HEK293 (cell line): ENCODE measurements around the gene PRKCZ.

Source experiments
- CTCF ChIA-PET: fragments of 350-600 bp; formaldehyde crosslinking; extraction: SDS; loops from one replicate; lab custom pipeline; 2021; ENCODE audit warnings: antibody characterized with exemption; lab: Yijun Ruan, JAX
- POLR2A ChIA-PET: fragments of 300-600 bp; formaldehyde crosslinking; extraction: SDS; loops from one replicate; lab custom pipeline; 2020; ENCODE audit warnings: antibody characterized with exemption, inconsistent platforms; lab: Yijun Ruan, JAX
- H3K27ac ChIP-seq: fragments of 200-500 bp; sonication (Bioruptor generic); 2 replicates; pipeline ENCODE4 v1.5.1; 2014; ENCODE audit warnings: low read depth, low read length, control low read depth, inconsistent platforms; ENCODE audit errors: extremely low read depth
- H3K36me3 ChIP-seq, 2 experiments: fragments of 200-500 bp in 1 of 2; sonication (Bioruptor generic) in 1 of 2; 1 replicate in 1 of 2; 2 replicates in 1 of 2; pipeline ENCODE4 v1.5.1; 2014 to 2017; ENCODE audit warnings: inconsistent platforms in 2 of 2, low read length in 2 of 2; ENCODE audit not compliant: control insufficient read depth in 2 of 2, insufficient read depth in 1 of 2
- H3K4me1 ChIP-seq: fragments of 200-500 bp; sonication (Bioruptor generic); 2 replicates; pipeline ENCODE4 v1.5.1; 2014; ENCODE audit warnings: mild to moderate bottlenecking, low read length, inconsistent platforms; ENCODE audit not compliant: control insufficient read depth, insufficient read depth
- H3K4me3 ChIP-seq: 2 replicates; pipeline ENCODE4 v1.5.1; 2011; ENCODE audit warnings: low read depth, mild to moderate bottlenecking, control low read depth, low read length, moderate library complexity
- H3K9me3 ChIP-seq: fragments of 200-500 bp; sonication (Bioruptor generic); 2 replicates; pipeline ENCODE4 v1.5.1; 2014; ENCODE audit warnings: low read depth, low read length, inconsistent platforms; ENCODE audit not compliant: control insufficient read depth, insufficient read depth
- GFI1B ChIP-seq: fragments of 450-650 bp; formaldehyde crosslinking; IDR thresholded peaks from 2 replicates; pipeline ENCODE4 v1.5.1; 2016; ENCODE audit warnings: missing biosample characterization, missing genetic modification characterization
- GLI2 ChIP-seq: fragments of 450-650 bp; formaldehyde crosslinking; IDR thresholded peaks from 2 replicates; pipeline ENCODE4; 2017; ENCODE audit warnings: missing biosample characterization, missing genetic modification characterization, low read depth, borderline replicate concordance
- KLF1 ChIP-seq: fragments of 450-650 bp; formaldehyde crosslinking; IDR thresholded peaks from 2 replicates; pipeline ENCODE4 v1.5.1; 2016; ENCODE audit warnings: missing biosample characterization, missing genetic modification characterization
- KLF7 ChIP-seq: fragments of 450-650 bp; formaldehyde crosslinking; IDR thresholded peaks from 2 replicates; pipeline ENCODE4 v1.5.1; 2016; ENCODE audit warnings: missing biosample characterization, missing genetic modification characterization, borderline replicate concordance
- OSR2 ChIP-seq: fragments of 450-650 bp; formaldehyde crosslinking; IDR thresholded peaks from 2 replicates; pipeline ENCODE4 v1.5.1; 2016; ENCODE audit warnings: missing biosample characterization, missing genetic modification characterization
- ZIC2 ChIP-seq: fragments of 450-650 bp; formaldehyde crosslinking; IDR thresholded peaks from 2 replicates; pipeline ENCODE4 v1.5.1; 2016; ENCODE audit warnings: missing biosample characterization, missing genetic modification characterization
- ZNF112 ChIP-seq: fragments of 450-650 bp; formaldehyde crosslinking; IDR thresholded peaks from 2 replicates; pipeline ENCODE4 v1.5.0; 2017; ENCODE audit warnings: missing biosample characterization, missing genetic modification characterization
- ZNF146 ChIP-seq: fragments of 450-650 bp; formaldehyde crosslinking; IDR thresholded peaks from 2 replicates; pipeline ENCODE4 v1.5.1; 2016; ENCODE audit warnings: missing biosample characterization, missing genetic modification characterization
- ZNF202 ChIP-seq: fragments of 450-650 bp; formaldehyde crosslinking; IDR thresholded peaks from 2 replicates; pipeline ENCODE4 v1.5.1; 2016; ENCODE audit warnings: missing biosample characterization, missing genetic modification characterization, borderline replicate concordance
- ZNF274 ChIP-seq, 2 experiments: fragments of 200-500 bp in 1 of 2; fragments of 450-650 bp in 1 of 2; sonication (Bioruptor generic) in 1 of 2; formaldehyde crosslinking in 1 of 2; IDR thresholded peaks; 2 replicates each; pipeline versions ENCODE4 v1.5.1 to v1.6.1; 2014 to 2016; ENCODE audit warnings: borderline replicate concordance in 1 of 2, inconsistent platforms in 1 of 2, low read length in 1 of 2, missing biosample characterization in 1 of 2, missing genetic modification characterization in 1 of 2
- ZNF473 ChIP-seq: fragments of 450-650 bp; formaldehyde crosslinking; IDR thresholded peaks from 2 replicates; pipeline ENCODE4 v1.5.1; 2017; ENCODE audit warnings: missing biosample characterization, missing genetic modification characterization
- ZNF585B ChIP-seq: fragments of 450-650 bp; formaldehyde crosslinking; IDR thresholded peaks from 2 replicates; pipeline ENCODE4 v1.5.1; 2016; ENCODE audit warnings: missing biosample characterization, missing genetic modification characterization
- ZNF785 ChIP-seq: fragments of 450-650 bp; formaldehyde crosslinking; IDR thresholded peaks from 2 replicates; pipeline ENCODE4 v1.5.1; 2016; ENCODE audit warnings: missing biosample characterization, missing genetic modification characterization
- ZSCAN16 ChIP-seq: fragments of 450-650 bp; formaldehyde crosslinking; IDR thresholded peaks from 2 replicates; pipeline ENCODE4 v1.5.1; 2016; ENCODE audit warnings: missing biosample characterization, missing genetic modification characterization
- TF ChIP-seq, protein P1 (sequence below): fragments of 450-650 bp; formaldehyde crosslinking; IDR thresholded peaks from 2 replicates; pipeline ENCODE4 v1.5.1; 2016; ENCODE audit warnings: missing biosample characterization, missing genetic modification characterization
- TF ChIP-seq, protein P2 (sequence below): fragments of 450-650 bp; formaldehyde crosslinking; IDR thresholded peaks from 2 replicates; pipeline ENCODE4 v1.5.1; 2016; ENCODE audit warnings: missing biosample characterization, missing genetic modification characterization
- TF ChIP-seq, protein P3 (sequence below): fragments of 450-650 bp; formaldehyde crosslinking; IDR thresholded peaks from 2 replicates; pipeline ENCODE4 v1.5.1; 2016; ENCODE audit warnings: missing biosample characterization, missing genetic modification characterization
- TF ChIP-seq, protein P4 (sequence below): fragments of 450-650 bp; formaldehyde crosslinking; IDR thresholded peaks from 2 replicates; pipeline ENCODE4 v1.5.1; 2016; ENCODE audit warnings: missing biosample characterization, missing genetic modification characterization
- TF ChIP-seq, protein P5 (sequence below): fragments of 450-650 bp; formaldehyde crosslinking; IDR thresholded peaks from 2 replicates; pipeline ENCODE4 v1.5.1; 2016; ENCODE audit warnings: missing biosample characterization, missing genetic modification characterization, borderline replicate concordance

Gene PRKCZ

DNA sequence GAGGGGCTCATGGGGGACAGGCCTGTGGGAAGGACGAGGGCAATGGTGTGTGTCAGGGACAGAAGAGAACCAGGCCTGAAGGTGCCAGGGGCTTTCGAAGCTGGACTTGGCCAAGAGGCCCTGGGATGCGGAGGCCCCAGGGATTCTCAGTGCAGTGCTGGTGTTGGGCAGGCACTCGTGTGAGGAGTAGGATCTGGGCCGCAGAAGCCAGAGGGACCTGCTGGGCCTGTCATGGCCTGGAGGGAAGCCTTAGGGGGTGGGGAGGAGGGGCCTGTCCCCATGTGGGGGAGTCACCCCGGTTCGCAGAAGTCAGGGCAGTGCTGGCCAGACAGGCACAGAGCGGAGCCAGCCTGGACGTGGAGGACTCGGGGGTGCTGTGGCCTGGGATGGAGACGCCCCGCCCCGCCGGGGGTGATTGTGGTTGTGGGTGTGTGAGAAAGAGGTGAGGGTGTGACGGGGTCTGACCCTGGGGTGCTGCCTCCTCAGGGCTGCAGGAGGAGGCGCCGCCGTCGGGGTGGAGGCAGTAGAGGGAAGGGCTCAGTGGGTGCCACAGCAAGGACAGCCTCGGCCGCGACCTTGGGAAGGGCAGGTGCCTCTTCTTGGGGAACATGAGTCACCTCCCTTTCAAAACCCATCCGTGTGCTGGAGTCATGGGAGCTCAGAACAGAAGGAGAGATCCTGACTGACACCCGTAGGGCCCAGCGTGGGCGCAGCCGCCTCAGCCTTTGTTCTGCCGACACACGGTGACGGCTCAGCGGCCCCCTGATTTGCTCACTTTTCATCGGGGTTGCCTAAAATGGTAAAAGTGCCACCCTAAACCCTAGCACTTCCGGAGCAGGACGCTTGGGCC lies 110.5 kb downstream of the PRKCZ start (continued):
- TF ChIP-seq, protein P1, sequence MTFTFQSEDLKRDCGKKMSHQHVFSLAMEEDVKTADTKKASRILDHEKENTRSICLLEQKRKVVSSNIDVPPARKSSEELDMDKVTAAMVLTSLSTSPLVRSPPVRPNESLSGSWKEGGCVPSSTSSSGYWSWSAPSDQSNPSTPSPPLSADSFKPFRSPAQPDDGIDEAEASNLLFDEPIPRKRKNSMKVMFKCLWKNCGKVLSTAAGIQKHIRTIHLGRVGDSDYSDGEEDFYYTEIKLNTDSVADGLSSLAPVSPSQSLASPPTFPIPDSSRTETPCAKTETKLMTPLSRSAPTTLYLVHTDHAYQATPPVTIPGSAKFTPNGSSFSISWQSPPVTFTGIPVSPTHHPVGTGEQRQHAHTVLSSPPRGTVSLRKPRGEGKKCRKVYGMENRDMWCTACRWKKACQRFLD = no peak
- no peak for TF ChIP-seq OSR2
- TF ChIP-seq ZNF112 = no peak
- no peak for TF ChIP-seq GFI1B (tag by site-specific recombination)
- TF ChIP-seq, protein P2, sequence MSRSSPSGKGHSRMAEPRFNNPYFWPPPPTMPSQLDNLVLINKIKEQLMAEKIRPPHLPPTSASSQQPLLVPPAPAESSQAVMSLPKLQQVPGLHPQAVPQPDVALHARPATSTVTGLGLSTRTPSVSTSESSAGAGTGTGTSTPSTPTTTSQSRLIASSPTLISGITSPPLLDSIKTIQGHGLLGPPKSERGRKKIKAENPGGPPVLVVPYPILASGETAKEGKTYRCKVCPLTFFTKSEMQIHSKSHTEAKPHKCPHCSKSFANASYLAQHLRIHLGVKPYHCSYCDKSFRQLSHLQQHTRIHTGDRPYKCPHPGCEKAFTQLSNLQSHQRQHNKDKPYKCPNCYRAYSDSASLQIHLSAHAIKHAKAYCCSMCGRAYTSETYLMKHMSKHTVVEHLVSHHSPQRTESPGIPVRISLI (tag by site-specific recombination) = no peak
- no peak for TF ChIP-seq ZNF202
- TF ChIP-seq KLF7 = no peak
- TF ChIP-seq, protein P3, sequence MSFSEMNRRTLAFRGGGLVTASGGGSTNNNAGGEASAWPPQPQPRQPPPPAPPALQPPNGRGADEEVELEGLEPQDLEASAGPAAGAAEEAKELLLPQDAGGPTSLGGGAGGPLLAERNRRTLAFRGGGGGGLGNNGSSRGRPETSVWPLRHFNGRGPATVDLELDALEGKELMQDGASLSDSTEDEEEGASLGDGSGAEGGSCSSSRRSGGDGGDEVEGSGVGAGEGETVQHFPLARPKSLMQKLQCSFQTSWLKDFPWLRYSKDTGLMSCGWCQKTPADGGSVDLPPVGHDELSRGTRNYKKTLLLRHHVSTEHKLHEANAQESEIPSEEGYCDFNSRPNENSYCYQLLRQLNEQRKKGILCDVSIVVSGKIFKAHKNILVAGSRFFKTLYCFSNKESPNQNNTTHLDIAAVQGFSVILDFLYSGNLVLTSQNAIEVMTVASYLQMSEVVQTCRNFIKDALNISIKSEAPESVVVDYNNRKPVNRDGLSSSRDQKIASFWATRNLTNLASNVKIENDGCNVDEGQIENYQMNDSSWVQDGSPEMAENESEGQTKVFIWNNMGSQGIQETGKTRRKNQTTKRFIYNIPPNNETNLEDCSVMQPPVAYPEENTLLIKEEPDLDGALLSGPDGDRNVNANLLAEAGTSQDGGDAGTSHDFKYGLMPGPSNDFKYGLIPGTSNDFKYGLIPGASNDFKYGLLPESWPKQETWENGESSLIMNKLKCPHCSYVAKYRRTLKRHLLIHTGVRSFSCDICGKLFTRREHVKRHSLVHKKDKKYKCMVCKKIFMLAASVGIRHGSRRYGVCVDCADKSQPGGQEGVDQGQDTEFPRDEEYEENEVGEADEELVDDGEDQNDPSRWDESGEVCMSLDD (tag by site-specific recombination) = no peak
- TF ChIP-seq ZSCAN16 (tag by site-specific recombination) = no peak
- no peak for TF ChIP-seq ZNF785 (tag by site-specific recombination)
- 0 out of 2 replicates have a peak, but pooled peaks have one; percentile 22 for TF ChIP-seq KLF1 (tag by site-specific recombination)
- peak; percentile 54 for TF ChIP-seq ZIC2 (tag by site-specific recombination)
- TF ChIP-seq, all 188 proteins: peak for 5

DNA sequence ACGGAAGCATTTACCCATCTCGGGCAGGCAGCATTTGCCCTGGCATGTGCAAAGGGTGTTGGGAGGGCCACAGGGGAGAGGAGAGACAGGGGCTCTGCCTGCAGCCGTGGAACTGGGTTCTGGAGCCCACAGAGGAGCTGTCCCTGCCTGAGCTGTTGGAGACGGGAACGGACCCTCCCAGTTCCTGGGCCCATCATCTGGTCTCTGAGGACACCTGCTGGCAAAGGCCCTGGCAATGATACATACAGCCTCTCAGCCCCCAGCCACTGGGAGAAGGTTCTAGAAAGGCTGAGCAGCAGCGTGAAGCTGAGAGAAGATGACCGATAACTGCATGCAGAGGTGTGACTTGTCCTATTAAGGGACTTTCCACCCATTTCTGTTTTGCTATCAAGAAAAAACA lies 113.0 kb downstream of the PRKCZ start:
- Histone ChIP-seq H3K4me1 (no peaks in the 10 kb centered on the region), H3K36me3 (peaks cover 0 to 47% of the 10 kb centered on the region in 2 experiments; a peak in 1 of 3 replicates), H3K9me3 (no peaks in the 10 kb centered on the region), H3K4me3 (no peak overlapping the region), H3K27ac (no peak overlapping the region)
- TF ChIP-seq ZNF274 (IDR thresholded peaks at IDR 0.05; ENCODE audit: low read length) (no peak), ZNF274 (tag by site-specific recombination; IDR thresholded peaks at IDR 0.05; ENCODE audit: borderline replicate concordance) (no peak), ZSCAN16 (tag by site-specific recombination) (no peak), ZNF473 (tag by site-specific recombination) (no peak), ZNF585B (tag by site-specific recombination) (no peak), ZNF146 (no peak), GLI2 (tag by site-specific recombination) (no peak)
- TF ChIP-seq, protein P4, sequence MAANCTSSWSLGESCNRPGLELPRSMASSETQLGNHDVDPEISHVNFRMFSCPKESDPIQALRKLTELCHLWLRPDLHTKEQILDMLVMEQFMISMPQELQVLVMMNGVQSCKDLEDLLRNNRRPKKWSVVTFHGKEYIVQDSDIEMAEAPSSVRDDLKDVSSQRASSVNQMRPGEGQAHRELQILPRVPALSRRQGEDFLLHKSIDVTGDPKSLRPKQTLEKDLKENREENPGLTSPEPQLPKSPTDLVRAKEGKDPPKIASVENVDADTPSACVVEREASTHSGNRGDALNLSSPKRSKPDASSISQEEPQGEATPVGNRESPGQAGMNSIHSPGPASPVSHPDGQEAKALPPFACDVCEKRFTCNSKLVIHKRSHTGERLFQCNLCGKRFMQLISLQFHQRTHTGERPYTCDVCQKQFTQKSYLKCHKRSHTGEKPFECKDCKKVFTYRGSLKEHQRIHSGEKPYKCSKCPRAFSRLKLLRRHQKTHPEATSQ (tag by site-specific recombination) = no peak
- TF ChIP-seq, protein P5, sequence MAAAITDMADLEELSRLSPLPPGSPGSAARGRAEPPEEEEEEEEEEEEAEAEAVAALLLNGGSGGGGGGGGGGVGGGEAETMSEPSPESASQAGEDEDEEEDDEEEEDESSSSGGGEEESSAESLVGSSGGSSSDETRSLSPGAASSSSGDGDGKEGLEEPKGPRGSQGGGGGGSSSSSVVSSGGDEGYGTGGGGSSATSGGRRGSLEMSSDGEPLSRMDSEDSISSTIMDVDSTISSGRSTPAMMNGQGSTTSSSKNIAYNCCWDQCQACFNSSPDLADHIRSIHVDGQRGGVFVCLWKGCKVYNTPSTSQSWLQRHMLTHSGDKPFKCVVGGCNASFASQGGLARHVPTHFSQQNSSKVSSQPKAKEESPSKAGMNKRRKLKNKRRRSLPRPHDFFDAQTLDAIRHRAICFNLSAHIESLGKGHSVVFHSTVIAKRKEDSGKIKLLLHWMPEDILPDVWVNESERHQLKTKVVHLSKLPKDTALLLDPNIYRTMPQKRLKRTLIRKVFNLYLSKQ = no peak
- POLR2A ChIA-PET = no interaction called here
- CTCF ChIA-PET = interaction anchor here (1.8 to 5.0 kb wide), 2 partner anchors 11 to 13 kb away, joined by 6 to 37 read pairs; no protein-coding TSS in a partner anchor
